Right ventricle myocardium superior (tissue), 1 donor: ENCODE measurements around the gene CCNDBP1. TPM values are rescaled to one million over a fixed set of nuclear protein-coding genes. Genes with fewer than 3 reads are reported as not detected.
A peak's percentile ranks its signal among the peaks of the same experiment; 100 is the strongest.
"Not testable (repeated sequence)": the region's sequence is repeated elsewhere in the genome, so short reads cannot be mapped to it uniquely, and the experiment has no call there.

ENCODE experiments used
- ATAC-seq: fragments of 200-7000 bp; cut with Tn5 transposase; one replicate; pipeline ENCODE4 v1.9.1; 2020; ENCODE audit warnings: mild to moderate bottlenecking; ENCODE audit not compliant: poor library complexity
- DNase-seq: peaks from one replicate; pipeline ENCODE4 v3.0.0-alpha.2; 2020
- intact Hi-C: fragments of 100-400 bp; cut with DNase I; formaldehyde crosslinking; loops from one replicate; pipeline ENCODE4 v1.11.2; 2022
- total RNA-seq: library from RNA; stranded (reverse); fragmentation: NEBNext Ultra II Directional; extraction: Animal tissue kit (Norgen Biotek cat#: 25700); gene quantifications from one replicate; pipeline ENCODE4 v1.2.1, GENCODE V29; 2021
- donor health status: DM: no; HTN: yes; CAD: no; lungs with severe emphysema.

CCNDBP1 gene
- total RNA-seq, 1 donor from 2014 or later = 47.7 TPM

GRCh38 chr15:43211224-43211735, 26.1 kb downstream of the CCNDBP1 start:
- DNase-seq = no peak
- ATAC-seq = no peak
- intact Hi-C loops = no loop called here

- ATAC-seq = no peak
- intact Hi-C loops = no loop called here
These were observed 27.1 kb downstream of the CCNDBP1 start for GRCh38 chr15:43212299-43212698.

GRCh38 chr15:43212951-43213350, 27.7 kb downstream of the CCNDBP1 start:
- ATAC-seq (no peak), DNase-seq (no peak)
- intact Hi-C loops = no loop called here

More at GRCh38 chr15:43212299-43212698, 27.1 kb downstream of the CCNDBP1 start:
- DNase-seq = no peak

- intact Hi-C loops = no loop called here
- ATAC-seq (no peak), DNase-seq (no peak)
These were observed 28.3 kb downstream of the CCNDBP1 start for GRCh38 chr15:43213466-43213865.

- ATAC-seq = no peak
- intact Hi-C loops = no loop called here
- no peak for DNase-seq
These were observed 29.0 kb downstream of the CCNDBP1 start for GRCh38 chr15:43214169-43214568.

GRCh38 chr15:43214592-43215295, 29.5 kb downstream of the CCNDBP1 start:
- ATAC-seq (peak; percentile 74), DNase-seq (no peak)
- intact Hi-C loops = no loop called here

- DNase-seq = no peak
- no peak for ATAC-seq
- intact Hi-C loops = no loop called here
These were observed 30.8 kb downstream of the CCNDBP1 start for GRCh38 chr15:43215961-43216360.

- ATAC-seq (no peak), DNase-seq (no peak)
- intact Hi-C loops = no loop called here
These were observed 33.9 kb downstream of the CCNDBP1 start for GRCh38 chr15:43218908-43219706.

GRCh38 chr15:43219929-43220928, 35.0 kb downstream of the CCNDBP1 start:
- ATAC-seq = no peak
- intact Hi-C loops = no loop called here

GRCh38 chr15:43220991-43221403, 35.8 kb downstream of the CCNDBP1 start, which contains the start of gene EPB42:
TSS of gene EPB42 (minus strand) at chr15:43221018. CDS start at chr15:43220825, 193 bp downstream.
- DNase-seq (no peak), ATAC-seq (peak; percentile 38)

More at GRCh38 chr15:43219929-43220928, 35.0 kb downstream of the CCNDBP1 start:
- no peak for DNase-seq

GRCh38 chr15:43221422-43221821, 36.2 kb downstream of the CCNDBP1 start:
- no peak for ATAC-seq
- no peak for DNase-seq
- intact Hi-C loops = no loop called here

More at GRCh38 chr15:43220991-43221403, 35.8 kb downstream of the CCNDBP1 start, which contains the start of gene EPB42:
- intact Hi-C loops = no loop called here

- DNase-seq (no peak), ATAC-seq (peak; percentile 87)
- intact Hi-C loops = loop anchor here (2.0 kb wide), 1 partner anchor 61 kb away; no protein-coding TSS in a partner anchor
These were observed 40.2 kb downstream of the CCNDBP1 start for GRCh38 chr15:43225201-43225949.

GRCh38 chr15:43225950-43226255, 40.7 kb downstream of the CCNDBP1 start:
- ATAC-seq, DNase-seq: not testable (repeated sequence)
- intact Hi-C loops = loop anchor here (2.0 kb wide), 1 partner anchor 61 kb away; no protein-coding TSS in a partner anchor

- intact Hi-C loops = no loop called here
- ATAC-seq (peak; percentile 47), DNase-seq (no peak)
These were observed 41.5 kb downstream of the CCNDBP1 start for GRCh38 chr15:43226436-43227305.

GRCh38 chr15:43229977-43230376, 44.8 kb downstream of the CCNDBP1 start:
- ATAC-seq (peak; percentile 78), DNase-seq (no peak)
- intact Hi-C loops = no loop called here

GRCh38 chr15:43230640-43231115, 45.5 kb downstream of the CCNDBP1 start:
- intact Hi-C loops = no loop called here
- DNase-seq (no peak), ATAC-seq (no peak)
